ENCODE data around the gene MBOAT1.

The MBOAT1 gene

DNA sequence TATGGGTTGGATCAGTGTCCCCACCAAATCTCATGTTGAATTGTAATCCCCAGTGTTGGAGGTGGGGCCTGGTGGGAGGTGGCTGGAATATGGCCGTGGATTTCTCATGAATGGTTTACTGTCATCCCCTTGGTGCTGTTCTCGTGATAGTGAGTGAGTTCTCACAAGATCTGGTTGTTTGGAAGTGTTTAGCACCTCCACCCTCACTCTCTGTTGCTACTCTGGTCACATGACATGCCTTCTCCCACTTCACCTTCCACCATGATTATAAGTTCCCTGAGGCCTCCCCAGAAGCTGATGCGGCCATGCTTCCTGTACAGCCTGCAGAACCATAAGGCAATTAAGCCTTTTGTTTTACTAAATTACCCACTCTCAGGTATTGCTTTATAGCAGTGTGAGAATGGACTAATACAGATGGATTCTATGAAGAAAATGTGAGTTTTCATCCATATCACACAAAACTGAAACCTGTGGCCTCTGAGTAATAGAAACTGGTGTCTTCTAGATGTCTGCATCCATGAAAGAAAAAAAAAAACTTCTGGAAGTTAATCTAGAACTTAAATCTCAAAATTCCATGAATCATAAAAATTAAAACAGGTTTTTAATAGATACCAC lies 39.3 kb downstream of the MBOAT1 start:
- no peak overlapping the region for H3K4me3 ChIP-seq (ENCODE audit: low read depth, low read length)
- DNase-seq (ENCODE audit: low read depth): no peak
- no peak for TF ChIP-seq CTCF (IDR thresholded peaks at IDR 0.05; ENCODE audit: low read depth, low read length, missing control alignments)

- TF ChIP-seq CTCF (IDR thresholded peaks at IDR 0.05; ENCODE audit: low read depth, low read length, missing control alignments): no peak
- H3K4me3 ChIP-seq (ENCODE audit: low read depth, low read length): no peak overlapping the region
- no peak for DNase-seq (ENCODE audit: low read depth)
These were observed 41.7 kb downstream of the MBOAT1 start for GRCh38 chr6:20170455-20171148.

DNA sequence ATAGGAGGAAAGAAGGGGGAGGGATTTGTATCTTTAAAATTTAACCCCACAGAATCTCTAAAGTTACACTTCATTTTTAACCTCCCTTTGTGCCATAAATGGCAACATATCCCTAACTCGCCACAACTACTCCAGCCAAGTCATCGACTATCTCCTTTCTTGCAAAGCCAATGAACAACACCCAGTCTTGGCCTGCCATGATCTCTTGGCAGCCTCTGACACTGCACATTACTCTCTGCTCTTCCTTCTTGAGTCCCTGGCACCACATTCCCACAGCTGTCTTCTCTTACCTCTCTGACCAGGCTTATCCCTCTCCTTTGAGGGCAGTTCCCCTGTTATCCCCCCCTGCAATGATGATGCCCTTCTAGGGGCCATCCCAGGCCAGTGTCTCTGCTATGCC lies 42.5 kb downstream of the MBOAT1 start:
- no peak overlapping the region for H3K4me3 ChIP-seq (ENCODE audit: low read depth, low read length)
- TF ChIP-seq CTCF (IDR thresholded peaks at IDR 0.05; ENCODE audit: low read depth, low read length, missing control alignments): no peak
- no peak for DNase-seq (ENCODE audit: low read depth)

DNA sequence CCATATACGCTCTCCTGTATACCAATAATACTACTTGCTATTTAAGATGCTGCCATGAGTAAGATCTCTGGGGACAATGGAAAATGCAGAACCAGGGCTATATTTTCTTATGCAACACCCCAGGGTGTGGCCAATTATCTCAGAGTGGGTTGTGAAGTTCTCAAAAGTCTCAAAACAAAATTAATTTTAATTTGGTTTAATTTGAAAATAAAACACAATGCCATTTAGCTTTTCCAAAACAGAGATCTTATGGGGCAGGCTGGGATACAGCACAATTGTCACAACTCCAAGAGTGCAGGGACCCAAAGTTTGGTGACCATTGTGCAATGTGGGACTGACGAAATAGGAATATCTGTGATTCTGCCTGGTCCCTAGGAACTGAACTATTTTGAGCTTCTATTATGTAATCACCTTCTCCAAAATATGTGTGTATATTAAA lies 43.1 kb downstream of the MBOAT1 start:
- no peak for TF ChIP-seq CTCF (IDR thresholded peaks at IDR 0.05; ENCODE audit: low read depth, low read length, missing control alignments)
- H3K4me3 ChIP-seq (ENCODE audit: low read depth, low read length): no peak overlapping the region
- DNase-seq (ENCODE audit: low read depth): no peak

GRCh38 chr6:20168690-20169089 lies 43.6 kb downstream of the MBOAT1 start:
- no peak for DNase-seq (ENCODE audit: low read depth)
- no peak overlapping the region for H3K4me3 ChIP-seq (ENCODE audit: low read depth, low read length)
- TF ChIP-seq CTCF (IDR thresholded peaks at IDR 0.05; ENCODE audit: low read depth, low read length, missing control alignments): no peak

DNA sequence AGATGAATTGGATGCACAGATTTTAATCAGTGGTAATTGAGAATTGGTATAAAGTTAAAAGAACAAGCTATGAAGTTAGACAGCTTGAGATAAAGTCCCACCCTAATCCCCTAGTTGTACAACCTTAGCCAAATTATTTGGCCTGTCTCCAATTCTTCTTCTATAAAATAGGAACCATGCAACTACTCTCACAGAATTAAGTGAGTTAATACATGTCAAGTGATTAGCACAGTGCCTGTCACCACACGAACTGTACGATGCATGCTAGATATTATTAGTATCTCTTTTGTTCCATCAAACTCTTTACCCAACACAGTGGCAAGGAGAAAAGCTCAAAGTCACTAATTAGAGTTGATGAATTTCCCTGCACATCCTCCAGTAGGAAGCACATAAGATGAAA lies 44.7 kb downstream of the MBOAT1 start:
- DNase-seq (ENCODE audit: low read depth): no peak
- TF ChIP-seq CTCF (IDR thresholded peaks at IDR 0.05; ENCODE audit: low read depth, low read length, missing control alignments): no peak

GRCh38 chr6:20166210-20166609 lies 46.1 kb downstream of the MBOAT1 start:
- TF ChIP-seq CTCF (IDR thresholded peaks at IDR 0.05; ENCODE audit: low read depth, low read length, missing control alignments): no peak
- DNase-seq (ENCODE audit: low read depth): no peak
- no peak overlapping the region for H3K4me3 ChIP-seq (ENCODE audit: low read depth, low read length)

More for the DNA sequence above, 44.7 kb downstream of the MBOAT1 start:
- no peak overlapping the region for H3K4me3 ChIP-seq (ENCODE audit: low read depth, low read length)

Measured in GM12864 (cell line).